Endothelial cell of umbilical vein (primary cell): ENCODE results near the gene UCMA.

Experiments
- CTCF ChIP-seq, 2 donors: IDR thresholded peaks; 1 replicate in 1 of 2; 2 replicates in 1 of 2; pipeline ENCODE4 v1.5.1; 2011; ENCODE audit warnings: low read length in 2 of 2, mild to moderate bottlenecking in 2 of 2, moderate library complexity in 2 of 2, control low read depth in 1 of 2, inconsistent platforms in 1 of 2, low read depth in 1 of 2; ENCODE audit not compliant: insufficient read depth in 1 of 2; ENCODE audit errors: extremely low read depth in 1 of 2
- EZH2 ChIP-seq: IDR thresholded peaks from 2 replicates; pipeline ENCODE4 v1.6.1; 2012; ENCODE audit warnings: borderline replicate concordance, low read depth, mild to moderate bottlenecking, moderate library complexity, low read length, inconsistent platforms; ENCODE audit not compliant: severe bottlenecking
- FOS ChIP-seq: IDR thresholded peaks from 2 replicates; pipeline ENCODE4 v1.6.1; 2011; ENCODE audit warnings: mild to moderate bottlenecking, low read length, moderate library complexity, borderline replicate concordance; ENCODE audit not compliant: insufficient read depth
- JUN ChIP-seq: IDR thresholded peaks from 2 replicates; pipeline ENCODE4 v1.6.1; 2011; ENCODE audit warnings: borderline replicate concordance, low read depth; ENCODE audit not compliant: insufficient read length, insufficient read depth
- MAX ChIP-seq: IDR thresholded peaks from 2 replicates; pipeline ENCODE4 v1.6.1; 2011; ENCODE audit not compliant: insufficient read depth, insufficient read length
- MYC ChIP-seq: IDR thresholded peaks from one replicate; pipeline ENCODE4 v1.6.1; 2011; ENCODE audit warnings: mild to moderate bottlenecking, low read depth, low read length
- POLR2A ChIP-seq: IDR thresholded peaks from 2 replicates; pipeline ENCODE4 v1.6.1; 2012; ENCODE audit warnings: low read depth, mild to moderate bottlenecking, control low read depth, low read length
- POLR2AphosphoS5 ChIP-seq: IDR thresholded peaks from 2 replicates; pipeline ENCODE4 v1.6.1; 2012; ENCODE audit warnings: low read depth, mild to moderate bottlenecking, control low read depth, low read length, moderate library complexity; ENCODE audit not compliant: insufficient read depth

- TF ChIP-seq EZH2 (no peak), POLR2A (no peak), CTCF (IDR thresholded peaks at IDR 0.05; ENCODE audit: extremely low read depth in 1 of 2, insufficient read depth in 1 of 2, low read depth in 1 of 2, low read length in 2 of 2) (no peak), FOS (no peak), POLR2AphosphoS5 (no peak), JUN (no peak), MYC (no peak), MAX (no peak)
Observed at GRCh38 chr10:13184730-13185514, 49.3 kb downstream of the UCMA start.
